ENCODE data around the gene MOSPD3. TPM values are rescaled to one million over a fixed set of nuclear protein-coding genes. Genes with fewer than 3 reads are reported as not detected.

The MOSPD3 gene
- total and polyA plus RNA-seq, 2 experiments from 2014 or later = 15.3 to 23.5 TPM

DNA sequence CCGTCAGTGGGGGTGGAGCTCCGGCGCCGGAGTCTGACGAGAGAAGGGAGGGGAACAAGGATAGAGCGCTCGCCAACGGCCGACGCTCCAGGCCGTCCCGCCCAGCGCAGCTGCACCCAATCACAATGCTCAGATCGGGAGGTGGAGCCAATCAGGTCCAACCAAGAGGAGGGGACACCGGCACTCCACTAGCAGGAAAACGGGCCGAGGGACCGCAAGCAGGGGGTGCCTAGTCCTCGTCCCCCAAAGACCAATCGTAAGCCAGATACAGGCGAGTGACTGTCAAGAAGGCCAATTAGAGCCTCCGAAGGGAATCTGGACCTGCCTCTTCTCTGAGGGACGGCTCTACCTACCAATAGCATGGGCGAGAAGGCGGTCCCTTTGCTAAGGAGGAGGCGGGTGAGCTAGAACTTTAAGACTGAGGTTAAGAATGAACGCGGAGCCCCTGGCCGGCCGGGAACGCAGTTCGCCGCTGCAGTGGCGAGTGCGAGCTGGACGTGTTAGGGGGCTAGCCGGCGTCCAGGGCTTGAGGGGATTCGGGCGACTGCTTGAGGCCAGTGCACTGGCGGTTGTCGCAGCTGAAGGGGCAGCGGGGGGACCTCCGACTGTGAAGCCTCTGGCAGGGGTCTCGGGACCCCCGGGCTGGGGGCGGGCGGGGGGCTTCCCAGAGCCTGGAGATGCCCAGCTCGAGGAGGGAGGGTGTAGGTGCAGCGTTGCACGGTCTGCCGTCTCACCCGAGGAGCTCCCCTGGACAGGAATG is 25.9 kb upstream of the MOSPD3 start, which contains the start of gene FBXO24:
Gene FBXO24, plus strand, starts transcription at position 63 of the 760 bp plus-strand sequence. Its CDS starts 298 bp downstream, at position 361.
- H3K36me3 Mint-ChIP-seq (ENCODE audit: low read depth) = no peaks in the 10 kb centered on the region
- H3K9me3 Mint-ChIP-seq = no peaks in the 10 kb centered on the region
- H3K4me2 ChIP-seq = peak within 1 kb of the TSS; percentile 86
- H3K9me2 ChIP-seq (ENCODE audit: insufficient read depth) = no peaks in the 10 kb centered on the region
- H3F3A ChIP-seq (replicated peaks; ENCODE audit: low read depth) = peaks cover 20% of the 10 kb centered on the region
- peaks cover 39% of the 10 kb centered on the region for H3K4me1 ChIP-seq (ENCODE audit: insufficient read depth)
- peaks cover 8% of the 10 kb centered on the region; the same call in 1 of the 2 replicates for H4K20me1 ChIP-seq (replicated peaks; ENCODE audit: insufficient read depth)
- H3K36me3 ChIP-seq (ENCODE audit: insufficient read depth) = 0 out of 2 replicates have a peak, but pooled peaks cover under 1% of the 10 kb centered on the region
- peak within 1 kb of the TSS; percentile 99 for H3K27ac ChIP-seq (ENCODE audit: low read depth)
- H3K4me3 ChIP-seq = peak within 1 kb of the TSS; percentile 98
- DNase-seq (ENCODE audit: low spot score) (peak; percentile 99), ATAC-seq (peak; percentile 80)
- peaks cover 46% of the 10 kb centered on the region for H3K4me1 Mint-ChIP-seq
- peaks cover 28% of the 10 kb centered on the region for H3K27me3 ChIP-seq (ENCODE audit: insufficient read depth)
- TF ChIP-seq, protein P1, sequence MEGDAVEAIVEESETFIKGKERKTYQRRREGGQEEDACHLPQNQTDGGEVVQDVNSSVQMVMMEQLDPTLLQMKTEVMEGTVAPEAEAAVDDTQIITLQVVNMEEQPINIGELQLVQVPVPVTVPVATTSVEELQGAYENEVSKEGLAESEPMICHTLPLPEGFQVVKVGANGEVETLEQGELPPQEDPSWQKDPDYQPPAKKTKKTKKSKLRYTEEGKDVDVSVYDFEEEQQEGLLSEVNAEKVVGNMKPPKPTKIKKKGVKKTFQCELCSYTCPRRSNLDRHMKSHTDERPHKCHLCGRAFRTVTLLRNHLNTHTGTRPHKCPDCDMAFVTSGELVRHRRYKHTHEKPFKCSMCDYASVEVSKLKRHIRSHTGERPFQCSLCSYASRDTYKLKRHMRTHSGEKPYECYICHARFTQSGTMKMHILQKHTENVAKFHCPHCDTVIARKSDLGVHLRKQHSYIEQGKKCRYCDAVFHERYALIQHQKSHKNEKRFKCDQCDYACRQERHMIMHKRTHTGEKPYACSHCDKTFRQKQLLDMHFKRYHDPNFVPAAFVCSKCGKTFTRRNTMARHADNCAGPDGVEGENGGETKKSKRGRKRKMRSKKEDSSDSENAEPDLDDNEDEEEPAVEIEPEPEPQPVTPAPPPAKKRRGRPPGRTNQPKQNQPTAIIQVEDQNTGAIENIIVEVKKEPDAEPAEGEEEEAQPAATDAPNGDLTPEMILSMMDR (conservative IDR thresholded peaks at IDR 0.05; ENCODE audit: low read depth in 2 of 2) = no peak
- TF ChIP-seq CREB1 (CRISPR knock-in tag; IDR thresholded peaks at IDR 0.05; ENCODE audit: low read depth) (peak; percentile 84; the same call in 1 of the 2 replicates), JUNB (IDR thresholded peaks at IDR 0.05; ENCODE audit: unreplicated experiment) (no peak), NANOG (IDR thresholded peaks at IDR 0.05; ENCODE audit: borderline replicate concordance) (no peak), POLR2AphosphoS5 (IDR thresholded peaks at IDR 0.05; ENCODE audit: low read depth) (peak; percentile 79)
- peaks cover 37% of the 10 kb centered on the region for H3K27me3 Mint-ChIP-seq (ENCODE audit: insufficient read depth, low read depth, poor library complexity)
- H3K79me2 ChIP-seq (replicated peaks; ENCODE audit: insufficient read depth) = peaks cover 21% of the 10 kb centered on the region
- peak within 1 kb of the TSS; percentile 91 for H3K4me3 Mint-ChIP-seq
- H2AFZ ChIP-seq = peak within 1 kb of the TSS; percentile 87; the same call in 1 of the 2 replicates
- H3K27ac Mint-ChIP-seq = peak within 1 kb of the TSS; percentile 97

- peaks cover 34% of the 10 kb centered on the region for H3K4me1 Mint-ChIP-seq
- H3K4me3 Mint-ChIP-seq = peak overlapping the region; percentile 91
- Histone ChIP-seq H3F3A (replicated peaks; ENCODE audit: low read depth) (peaks cover 16% of the 10 kb centered on the region), H3K27ac (ENCODE audit: low read depth) (no peak overlapping the region), H3K4me3 (no peak overlapping the region), H3K4me1 (ENCODE audit: insufficient read depth) (peaks cover 37% of the 10 kb centered on the region), H3K36me3 (ENCODE audit: insufficient read depth) (no peaks in the 10 kb centered on the region), H3K9me2 (ENCODE audit: insufficient read depth) (no peaks in the 10 kb centered on the region), H3K4me2 (no peak overlapping the region), H3K79me2 (replicated peaks; ENCODE audit: insufficient read depth) (peaks cover 13% of the 10 kb centered on the region), H2AFZ (no peak overlapping the region), H3K27me3 (ENCODE audit: insufficient read depth) (peaks cover 35% of the 10 kb centered on the region), H4K20me1 (replicated peaks; ENCODE audit: insufficient read depth) (peaks cover 2% of the 10 kb centered on the region; the same call in 1 of the 2 replicates)
- H3K36me3 Mint-ChIP-seq (ENCODE audit: low read depth) = peaks cover 2% of the 10 kb centered on the region; the same call in 1 of the 3 replicates
- no peaks in the 10 kb centered on the region for H3K9me3 Mint-ChIP-seq
- DNase-seq (ENCODE audit: low spot score) (no peak), ATAC-seq (no peak)
- TF ChIP-seq, protein P1 (conservative IDR thresholded peaks at IDR 0.05; ENCODE audit: low read depth in 2 of 2) = peak; percentile 9 to 40; a peak in 2 of 4 replicates
- no peak for TF ChIP-seq ZNF114 (CRISPR knock-in tag; IDR thresholded peaks at IDR 0.05)
- no peak; the same call in 1 of the 2 replicates for TF ChIP-seq POLR2AphosphoS5 (IDR thresholded peaks at IDR 0.05; ENCODE audit: low read depth)
- no peak for TF ChIP-seq NANOG (IDR thresholded peaks at IDR 0.05; ENCODE audit: borderline replicate concordance)
- TF ChIP-seq EZH2phosphoT487 (IDR thresholded peaks at IDR 0.05; ENCODE audit: unreplicated experiment) = no peak
- H3K27me3 Mint-ChIP-seq (ENCODE audit: insufficient read depth, low read depth, poor library complexity) = peaks cover 33% of the 10 kb centered on the region
- H3K27ac Mint-ChIP-seq = no peak overlapping the region
Measured at GRCh38 chr7:100588438-100588837, 23.9 kb upstream of the MOSPD3 start.

Data from GM23338 (cell line).